Natural killer cell (primary cell): Measurements from ENCODE around the gene AATF. TPM values are rescaled to one million over a fixed set of nuclear protein-coding genes. Genes with fewer than 3 reads are reported as not detected.

ENCODE experiments used
- ATAC-seq, 3 donors: fragments of 150-1000 bp in 2 of 3; fragments of 200-7000 bp in 1 of 3; cut with Tn5 transposase; 1 replicate in 1 of 3; 2 replicates in 2 of 3; pipeline ENCODE4 v1.10.0; 2021; ENCODE audit warnings: mild to moderate bottlenecking in 2 of 3, moderate library complexity in 2 of 3
- DNase-seq, 2 donors: peaks; one replicate each; pipeline versions ENCODE4 v3.0.0 to v3.0.0-alpha.2; 2013 to 2021; ENCODE audit warnings: mixed read lengths in 1 of 2
- H3K27ac ChIP-seq: one replicate; pipeline ENCODE4 v1.5.1; 2013; ENCODE audit warnings: mild to moderate bottlenecking, low read length
- H3K27me3 ChIP-seq: one replicate; pipeline ENCODE4 v1.6.1; 2013; ENCODE audit warnings: low read length; ENCODE audit not compliant: control insufficient read depth, insufficient read depth
- H3K36me3 ChIP-seq: one replicate; pipeline ENCODE4 v1.6.1; 2013; ENCODE audit warnings: low read length; ENCODE audit not compliant: control insufficient read depth, insufficient read depth
- H3K4me1 ChIP-seq: one replicate; pipeline ENCODE4 v1.6.1; 2013; ENCODE audit warnings: low read length; ENCODE audit not compliant: control insufficient read depth, insufficient read depth
- H3K4me3 ChIP-seq: one replicate; pipeline ENCODE4 v1.5.1; 2013; ENCODE audit warnings: low read length
- H3K9me3 ChIP-seq: one replicate; pipeline ENCODE4 v1.6.1; 2013; ENCODE audit warnings: low read length; ENCODE audit not compliant: control insufficient read depth, insufficient read depth
- H3K27ac Mint-ChIP-seq, 2 donors: one replicate each; pipeline ENCODE4 v1.8.0; 2022; ENCODE audit warnings: mild to moderate bottlenecking in 2 of 2, mixed read lengths in 2 of 2, moderate library complexity in 1 of 2
- H3K27me3 Mint-ChIP-seq, 2 donors: one replicate each; pipeline ENCODE4 v1.8.0; 2022; ENCODE audit warnings: low read depth in 2 of 2, mixed read lengths in 2 of 2
- H3K36me3 Mint-ChIP-seq: one replicate; pipeline ENCODE4 v1.8.0; 2022; ENCODE audit warnings: mixed read lengths
- H3K4me1 Mint-ChIP-seq, 2 donors: one replicate each; pipeline ENCODE4 v1.8.0; 2022; ENCODE audit warnings: mixed read lengths in 2 of 2
- H3K4me3 Mint-ChIP-seq: one replicate; pipeline ENCODE4 v1.8.0; 2022; ENCODE audit warnings: mild to moderate bottlenecking, moderate library complexity, mixed read lengths
- H3K9me3 Mint-ChIP-seq, 2 donors: one replicate each; pipeline ENCODE4 v1.8.0; 2022; ENCODE audit warnings: mixed read lengths in 2 of 2
- CTCF ChIP-seq: fragments of 200-600 bp; IDR thresholded peaks from one replicate; pipeline ENCODE4 v1.8.0; 2022; ENCODE audit warnings: antibody characterized with exemption
- WGBS: methylation state at CpG from one replicate; pipeline ENCODE4 v1.1.7; 2013; ENCODE audit warnings: missing lambda C conversion rate; ENCODE audit not compliant: insufficient coverage; 5-methylcytosine and 5-hydroxymethylcytosine counted together
- intact Hi-C: fragments of 100-400 bp; cut with micrococcal nuclease; formaldehyde crosslinking; loops from one replicate; pipeline ENCODE4 v1.14.2; 2022
- total RNA-seq, 4 donors: library from RNA; stranded (reverse); fragments of 120-200 nt in 1 of 4; gene quantifications; one replicate each; pipeline versions ENCODE4 v1.2.3 to v1.2.4, GENCODE V29; 2013 to 2022

Gene AATF
- total RNA-seq, 3 donors from 2014 or later (not counting 1 experiment from before 2014, with no cell fraction given): 60.1 to 67.2 (median 63.2) TPM

- no peak overlapping the region for H3K4me3 Mint-ChIP-seq
- no peaks in the 10 kb centered on the region for H3K9me3 ChIP-seq
- no peaks in the 10 kb centered on the region for H3K27me3 Mint-ChIP-seq
- no peak overlapping the region for H3K27ac Mint-ChIP-seq
- H3K27me3 ChIP-seq: no peaks in the 10 kb centered on the region
- no peaks in the 10 kb centered on the region for H3K4me1 ChIP-seq
- H3K4me3 ChIP-seq: no peak overlapping the region
- DNase-seq (no peak), ATAC-seq (no peak)
- H3K36me3 ChIP-seq: peaks cover 4% of the 10 kb centered on the region
- no peaks in the 10 kb centered on the region for H3K4me1 Mint-ChIP-seq
- WGBS: no CpG with 5 or more reads among the region's 1 CpG
- intact Hi-C loops: no loop called here
- H3K36me3 Mint-ChIP-seq: peaks cover 3% of the 10 kb centered on the region
- no peaks in the 10 kb centered on the region for H3K9me3 Mint-ChIP-seq
- no peak for TF ChIP-seq CTCF
- H3K27ac ChIP-seq: no peak overlapping the region
Measured at GRCh38 chr17:37106049-37106448, 157.3 kb downstream of the AATF start.

Other genes with a start within 250 kb of the AATF start
- not detected for gene LHX1, start 11.5 kb upstream of the AATF start, total RNA-seq